GM19468 (cell line): ENCODE measurements around the gene GARIN1A.
"Not testable (repeated sequence)": the region's sequence is repeated elsewhere in the genome, so short reads cannot be mapped to it uniquely, and the experiment has no call there.

Source experiments
- ATAC-seq: cut with Tn5 transposase; IDR thresholded peaks from one replicate; pipeline ENCODE4 v1.9.1; 2021; ENCODE audit warnings: mild to moderate bottlenecking, moderate library complexity, moderate number of reproducible peaks; ENCODE audit not compliant: unreplicated experiment; ENCODE audit errors: extremely low read depth

GARIN1A gene

GRCh38 chr7:128671992-128672391, at the start of gene GARIN1A:
TSS of gene GARIN1A (plus strand) at chr7:128672292. CDS start at chr7:128672398, 106 bp downstream.
- no peak for ATAC-seq

GRCh38 chr7:128627124-128627523, 45.0 kb upstream of the GARIN1A start:
- ATAC-seq = not testable (repeated sequence)

DNA sequence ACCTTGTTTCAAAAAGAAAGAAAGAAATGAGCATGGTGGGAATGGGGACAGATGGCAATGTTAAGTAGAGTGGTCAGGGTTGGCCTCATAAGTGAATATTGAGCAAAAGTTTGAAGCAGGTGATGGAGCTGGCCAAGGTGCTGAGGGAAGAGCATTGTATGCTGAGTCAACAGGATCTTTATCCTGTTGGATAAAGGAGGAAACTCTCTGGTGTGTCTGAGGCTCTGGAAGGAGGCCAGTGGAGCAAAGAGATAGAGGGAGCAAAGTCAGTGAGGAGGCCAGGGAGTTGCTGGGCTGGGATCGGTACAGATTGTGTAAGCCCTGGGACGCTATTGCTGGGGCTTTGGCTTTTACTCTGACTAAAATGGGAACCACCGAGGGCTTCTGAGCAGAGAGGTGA, 38.2 kb upstream of the GARIN1A start:
- not testable (repeated sequence) for ATAC-seq

DNA sequence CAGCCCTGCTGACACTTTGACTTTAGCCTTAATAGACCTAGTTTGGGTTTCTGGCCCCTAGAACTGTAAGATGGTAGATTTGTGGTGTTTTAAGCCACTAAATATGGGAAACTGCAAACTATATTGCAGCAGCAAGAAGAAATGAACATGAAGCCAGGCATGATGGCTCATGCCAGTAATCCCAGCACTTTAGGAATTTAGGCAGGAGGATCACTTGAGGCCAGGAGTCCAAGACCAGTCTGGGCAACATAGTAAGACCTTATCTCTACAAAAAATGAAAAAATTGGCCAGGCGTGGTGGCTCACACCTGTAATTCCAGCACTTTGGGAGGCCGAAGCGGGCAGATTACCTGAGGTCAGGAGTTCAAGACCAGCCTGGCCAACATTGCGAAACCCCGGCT, 26.9 kb upstream of the GARIN1A start:
- ATAC-seq = not testable (repeated sequence)

GRCh38 chr7:128645844-128646243, 26.2 kb upstream of the GARIN1A start:
- ATAC-seq = not testable (repeated sequence)

- ATAC-seq = not testable (repeated sequence)
Observed at GRCh38 chr7:128646877-128647276, 25.2 kb upstream of the GARIN1A start.

DNA sequence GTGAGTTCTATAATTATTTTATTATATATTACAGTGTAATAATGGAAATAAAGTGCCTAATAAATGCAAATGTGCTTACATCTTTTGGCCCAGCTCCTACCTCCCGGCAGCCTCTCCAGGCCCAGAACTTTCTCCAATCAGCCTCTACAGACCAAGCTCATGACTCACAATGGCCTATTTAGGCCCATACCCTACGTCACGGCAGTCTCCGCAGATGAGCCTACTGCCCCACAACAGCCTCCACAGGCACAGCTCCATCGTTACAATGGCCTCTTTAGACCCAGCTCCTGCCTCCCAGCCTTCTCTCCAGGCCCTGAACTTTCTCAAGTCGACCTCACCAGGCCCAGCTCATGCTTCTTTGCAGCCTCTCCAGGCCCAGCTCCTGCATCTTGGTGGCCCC, 21.0 kb upstream of the GARIN1A start:
- ATAC-seq = not testable (repeated sequence)

- ATAC-seq = not testable (repeated sequence)
Observed at GRCh38 chr7:128652606-128653005, 19.5 kb upstream of the GARIN1A start.

GRCh38 chr7:128653197-128653596, 18.9 kb upstream of the GARIN1A start:
- ATAC-seq = not testable (repeated sequence)

- ATAC-seq = not testable (repeated sequence)
Observed at GRCh38 chr7:128654080-128654479, 18.0 kb upstream of the GARIN1A start.

DNA sequence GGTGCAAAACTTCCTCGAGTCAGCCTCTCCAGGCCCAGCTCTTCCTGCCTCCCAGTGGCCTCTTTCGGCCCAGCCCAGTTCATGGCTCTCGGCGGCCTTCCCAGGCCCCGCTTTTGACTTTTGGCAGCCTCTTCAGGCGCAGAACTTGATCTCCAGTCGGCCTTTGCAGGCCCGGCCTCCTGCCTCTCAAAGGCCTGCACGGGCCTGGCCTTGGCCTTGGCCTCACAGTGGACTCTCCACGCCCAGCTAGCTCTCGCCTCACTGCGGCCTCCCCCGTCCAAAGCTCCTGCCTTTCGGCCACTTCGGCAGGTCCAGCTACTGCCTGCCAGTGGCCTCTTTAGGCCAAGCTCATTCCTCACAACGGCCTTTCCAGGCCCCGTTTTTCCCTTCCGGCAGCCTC, 17.6 kb upstream of the GARIN1A start:
- ATAC-seq = not testable (repeated sequence)

DNA sequence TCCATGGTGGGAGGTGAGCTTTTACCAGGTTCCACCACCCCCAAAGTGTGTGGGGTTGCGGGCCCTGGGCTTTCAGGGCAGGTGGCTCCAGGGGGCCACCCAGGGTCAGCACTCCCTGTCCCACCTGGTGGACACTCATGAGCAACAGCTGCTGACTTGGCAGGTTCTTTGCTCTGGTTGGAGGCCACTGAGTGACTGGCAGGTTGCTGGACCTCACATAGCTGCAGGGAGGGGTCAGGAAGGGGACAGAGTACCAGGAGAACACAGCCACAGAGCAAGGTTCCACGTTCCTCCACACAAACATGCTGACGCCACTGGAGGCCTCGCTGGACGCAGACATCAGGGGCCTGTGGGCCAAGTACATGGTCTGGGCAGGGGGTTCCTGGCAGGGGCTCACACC, 13.7 kb upstream of the GARIN1A start:
- ATAC-seq = not testable (repeated sequence)

GRCh38 chr7:128660596-128660995, 11.5 kb upstream of the GARIN1A start:
- ATAC-seq = no peak

DNA sequence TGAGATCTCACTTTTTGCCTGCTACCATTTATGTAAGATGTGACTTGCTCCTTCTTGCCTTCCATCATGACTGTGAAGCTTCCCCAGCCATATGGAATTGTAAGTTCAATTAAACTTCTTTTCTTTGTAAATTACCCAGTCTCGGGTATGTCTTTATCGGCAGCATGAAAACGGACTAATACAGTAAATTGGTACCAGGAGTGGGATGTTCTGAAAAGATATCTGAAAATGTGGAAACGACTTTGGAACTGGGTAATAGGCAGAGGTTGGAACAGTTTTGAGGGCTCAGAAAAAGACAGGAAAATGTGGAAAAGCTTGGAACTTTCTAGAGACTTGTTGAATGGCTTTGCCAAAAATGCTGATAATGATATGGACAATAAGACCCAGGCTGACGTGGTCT, 10.6 kb upstream of the GARIN1A start:
- ATAC-seq = no peak

GRCh38 chr7:128662091-128662490, 10.0 kb upstream of the GARIN1A start:
- no peak for ATAC-seq

DNA sequence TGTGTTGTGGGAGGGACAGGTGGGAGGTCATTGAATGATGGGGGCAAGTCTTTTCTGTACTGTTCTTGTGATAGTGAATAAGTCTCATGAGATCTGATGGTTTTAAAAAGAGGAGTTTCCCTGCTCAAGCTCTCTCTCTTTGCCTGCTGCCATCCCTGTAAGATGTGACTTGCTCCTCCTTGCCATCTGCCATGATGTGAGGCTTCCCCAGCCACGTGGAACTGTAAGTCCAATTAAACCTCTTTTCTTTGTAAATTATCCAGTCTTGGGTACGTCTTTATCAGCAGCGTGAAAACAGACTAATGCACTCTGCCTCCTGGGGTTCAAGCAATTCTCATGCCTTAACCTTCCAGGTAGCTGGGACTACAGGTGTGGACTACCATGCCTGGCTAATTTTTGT, 8.9 kb upstream of the GARIN1A start:
- not testable (repeated sequence) for ATAC-seq

- no peak for ATAC-seq
Observed at GRCh38 chr7:128665057-128665456, 7.0 kb upstream of the GARIN1A start.

- ATAC-seq = no peak
Observed at GRCh38 chr7:128666200-128666599, 5.9 kb upstream of the GARIN1A start.

DNA sequence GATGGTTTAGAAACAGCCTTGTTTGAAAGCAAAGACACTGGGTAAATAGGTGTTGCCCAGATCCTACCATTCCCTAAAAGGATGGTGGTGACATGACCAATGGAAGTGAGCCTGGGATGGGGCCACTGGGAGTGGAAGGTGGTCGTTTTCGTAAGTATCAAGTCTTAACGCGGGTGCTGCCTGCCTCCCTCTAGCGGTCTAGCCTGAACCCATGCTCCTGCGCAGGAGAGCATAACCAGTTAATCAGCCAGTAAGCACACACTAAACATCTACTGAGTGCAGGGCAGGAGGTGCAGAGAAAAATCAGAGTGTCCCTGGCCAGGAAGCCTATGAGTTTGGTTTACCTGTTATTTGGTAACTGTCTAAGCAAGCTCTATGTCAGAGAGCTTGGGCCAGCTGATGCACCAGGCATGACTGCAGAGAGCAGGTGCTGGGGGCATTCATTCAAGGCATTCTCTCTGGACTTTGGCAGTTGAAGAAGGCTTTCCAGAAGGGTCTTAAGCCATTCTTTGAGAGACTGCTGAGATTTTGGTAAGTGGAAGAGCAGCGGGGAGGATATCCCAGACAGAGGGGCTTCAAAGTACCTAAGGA, 930 bp downstream of the GARIN1A start:
- no peak for ATAC-seq

GRCh38 chr7:128673571-128673970, 1.5 kb downstream of the GARIN1A start:
- no peak for ATAC-seq

GRCh38 chr7:128676665-128677064, 4.6 kb downstream of the GARIN1A start:
- ATAC-seq = no peak

DNA sequence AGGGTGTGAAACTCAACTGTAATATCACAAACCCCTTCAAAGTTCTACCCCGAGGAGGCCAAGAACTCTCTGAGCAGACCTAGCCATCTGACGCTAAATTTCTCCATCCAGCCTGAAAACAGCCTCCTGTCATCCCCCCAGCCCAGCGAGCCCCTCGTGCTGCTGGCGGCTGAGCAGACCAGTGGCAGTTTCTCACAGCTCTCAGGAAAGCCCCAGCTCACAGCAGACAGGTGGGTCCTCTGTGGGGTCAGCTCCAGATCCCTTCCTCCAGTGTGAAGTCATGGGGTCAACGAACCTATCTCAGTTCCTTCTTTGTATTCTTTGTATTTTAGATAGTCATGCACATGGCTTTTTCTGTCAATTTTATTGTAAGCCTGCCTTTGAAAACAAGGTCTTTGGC, 7.8 kb downstream of the GARIN1A start:
- ATAC-seq = no peak
